ENCODE measurements around the gene ANKRD44. TPM values are rescaled to one million over a fixed set of nuclear protein-coding genes. Genes with fewer than 3 reads are reported as not detected.

ANKRD44 gene
- total RNA-seq (ENCODE audit: low replicate concordance) = 2.5 and 3.4 TPM in 2 replicates

GRCh38 chr2:197310271-197310985 is at the start of gene ANKRD44:
Gene ANKRD44, minus strand, starts transcription at chr2:197310780. Its CDS starts 176 bp downstream, at chr2:197310604.
- Mint-ChIP-seq H3K27me3 (ENCODE audit: insufficient read depth, low read depth) (peaks cover 15% of the 10 kb centered on the region), H3K27ac (peak within 1 kb of the TSS; percentile 74)
- no peak within 1 kb of the TSS for H3K27ac ChIP-seq

DNA sequence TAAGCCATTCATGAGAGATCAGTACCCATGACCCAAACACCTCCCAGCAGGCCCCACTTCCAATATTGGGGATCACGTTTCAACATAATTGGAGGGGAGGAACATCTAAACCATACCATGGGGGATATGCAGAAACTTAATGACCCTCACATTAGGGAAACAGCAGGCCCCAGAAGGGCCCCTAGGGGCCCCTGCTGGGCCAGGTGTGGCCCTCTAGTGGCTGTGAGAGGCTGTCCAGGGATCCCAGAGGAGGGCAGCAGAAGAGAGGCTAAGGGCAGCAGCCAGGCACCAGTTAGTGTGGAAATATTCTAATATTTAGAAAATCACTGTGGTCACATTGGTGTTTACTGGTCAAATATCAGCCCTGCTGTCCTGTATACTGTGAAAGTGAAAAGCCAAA is 49.3 kb upstream of the ANKRD44 start:
- Mint-ChIP-seq H3K27me3 (ENCODE audit: insufficient read depth, low read depth) (peaks cover 2% of the 10 kb centered on the region), H3K36me3 (no peaks in the 10 kb centered on the region), H3K4me3 (no peak overlapping the region), H3K4me1 (peaks cover 2% of the 10 kb centered on the region), H3K9me3 (no peaks in the 10 kb centered on the region), H3K27ac (no peak overlapping the region)
- no peak for DNase-seq (ENCODE audit: low spot score)
- no peaks in the 10 kb centered on the region for H3K79me2 ChIP-seq (ENCODE audit: low read depth)
- no peak overlapping the region for H3K4me3 ChIP-seq
- no peaks in the 10 kb centered on the region for H3K4me1 ChIP-seq
- no peaks in the 10 kb centered on the region for H3F3A ChIP-seq (ENCODE audit: low read depth)
- H3K9ac ChIP-seq = no peak overlapping the region
- H3K27me3 ChIP-seq = no peaks in the 10 kb centered on the region
- H3K27ac ChIP-seq = no peak overlapping the region
- H3K36me3 ChIP-seq = no peaks in the 10 kb centered on the region
- no peak for TF ChIP-seq EZH2phosphoT487 (IDR thresholded peaks at IDR 0.05)
- TF ChIP-seq, protein P1, sequence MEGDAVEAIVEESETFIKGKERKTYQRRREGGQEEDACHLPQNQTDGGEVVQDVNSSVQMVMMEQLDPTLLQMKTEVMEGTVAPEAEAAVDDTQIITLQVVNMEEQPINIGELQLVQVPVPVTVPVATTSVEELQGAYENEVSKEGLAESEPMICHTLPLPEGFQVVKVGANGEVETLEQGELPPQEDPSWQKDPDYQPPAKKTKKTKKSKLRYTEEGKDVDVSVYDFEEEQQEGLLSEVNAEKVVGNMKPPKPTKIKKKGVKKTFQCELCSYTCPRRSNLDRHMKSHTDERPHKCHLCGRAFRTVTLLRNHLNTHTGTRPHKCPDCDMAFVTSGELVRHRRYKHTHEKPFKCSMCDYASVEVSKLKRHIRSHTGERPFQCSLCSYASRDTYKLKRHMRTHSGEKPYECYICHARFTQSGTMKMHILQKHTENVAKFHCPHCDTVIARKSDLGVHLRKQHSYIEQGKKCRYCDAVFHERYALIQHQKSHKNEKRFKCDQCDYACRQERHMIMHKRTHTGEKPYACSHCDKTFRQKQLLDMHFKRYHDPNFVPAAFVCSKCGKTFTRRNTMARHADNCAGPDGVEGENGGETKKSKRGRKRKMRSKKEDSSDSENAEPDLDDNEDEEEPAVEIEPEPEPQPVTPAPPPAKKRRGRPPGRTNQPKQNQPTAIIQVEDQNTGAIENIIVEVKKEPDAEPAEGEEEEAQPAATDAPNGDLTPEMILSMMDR (IDR thresholded peaks at IDR 0.05) = no peak
- no peak for TF ChIP-seq EZH2 (IDR thresholded peaks at IDR 0.05)
- no peaks in the 10 kb centered on the region for H4K20me1 ChIP-seq (ENCODE audit: low read depth)
- no peak overlapping the region for H2AFZ ChIP-seq (replicated peaks)
- no peaks in the 10 kb centered on the region for H3K9me3 ChIP-seq (ENCODE audit: low read depth)
- H3K4me2 ChIP-seq = no peak overlapping the region

More at GRCh38 chr2:197310271-197310985, at the start of gene ANKRD44:
- Histone ChIP-seq H3K9ac (peak within 1 kb of the TSS; percentile 50), H3K36me3 (no peaks in the 10 kb centered on the region), H3K4me3 (peak within 1 kb of the TSS; percentile 69), H3K79me2 (ENCODE audit: low read depth) (no peaks in the 10 kb centered on the region), H2AFZ (replicated peaks) (peak within 1 kb of the TSS; percentile 98), H3K27me3 (peaks cover 66% of the 10 kb centered on the region), H3F3A (ENCODE audit: low read depth) (peaks cover 20% of the 10 kb centered on the region), H3K9me3 (ENCODE audit: low read depth) (no peaks in the 10 kb centered on the region), H4K20me1 (ENCODE audit: low read depth) (no peaks in the 10 kb centered on the region), H3K4me2 (peak within 1 kb of the TSS; percentile 97), H3K4me1 (peaks cover 6% of the 10 kb centered on the region)
- TF ChIP-seq, protein P1 (IDR thresholded peaks at IDR 0.05) = peak; percentile 34
- no peak for TF ChIP-seq EZH2phosphoT487 (IDR thresholded peaks at IDR 0.05)
- peak; percentile 94 for DNase-seq (ENCODE audit: low spot score)
- no peaks in the 10 kb centered on the region for H3K9me3 Mint-ChIP-seq
- peaks cover 5% of the 10 kb centered on the region for H3K4me1 Mint-ChIP-seq
- peak within 1 kb of the TSS; percentile 94 for H3K4me3 Mint-ChIP-seq
- H3K36me3 Mint-ChIP-seq = no peaks in the 10 kb centered on the region

GRCh38 chr2:197358931-197359330 is 48.4 kb upstream of the ANKRD44 start:
- no peak overlapping the region for H3K4me3 Mint-ChIP-seq
- Histone ChIP-seq H2AFZ (replicated peaks) (no peak overlapping the region), H3K9me3 (ENCODE audit: low read depth) (no peaks in the 10 kb centered on the region), H3K79me2 (ENCODE audit: low read depth) (no peaks in the 10 kb centered on the region), H3K4me3 (no peak overlapping the region), H3K9ac (no peak overlapping the region), H3F3A (ENCODE audit: low read depth) (no peaks in the 10 kb centered on the region), H3K4me1 (no peaks in the 10 kb centered on the region), H4K20me1 (ENCODE audit: low read depth) (no peaks in the 10 kb centered on the region), H3K36me3 (no peaks in the 10 kb centered on the region), H3K4me2 (no peak overlapping the region), H3K27me3 (no peaks in the 10 kb centered on the region), H3K27ac (no peak overlapping the region)
- TF ChIP-seq EZH2 (IDR thresholded peaks at IDR 0.05) (no peak), EZH2phosphoT487 (IDR thresholded peaks at IDR 0.05) (no peak)
- TF ChIP-seq, protein P1 (IDR thresholded peaks at IDR 0.05) = no peak
- peaks cover 2% of the 10 kb centered on the region for H3K27me3 Mint-ChIP-seq (ENCODE audit: insufficient read depth, low read depth)
- H3K4me1 Mint-ChIP-seq = peaks cover 2% of the 10 kb centered on the region
- H3K9me3 Mint-ChIP-seq = no peaks in the 10 kb centered on the region
- DNase-seq (ENCODE audit: low spot score) = no peak
- H3K36me3 Mint-ChIP-seq = no peaks in the 10 kb centered on the region
- H3K27ac Mint-ChIP-seq = peak overlapping the region; percentile 35
